Ovary (tissue), 3 donors: ENCODE measurements around the gene PNPLA5.

Experiments
- CTCF ChIP-seq, 3 donors: fragments of 450-650 bp in 2 of 3; fragments of 200-600 bp in 1 of 3; IDR thresholded peaks; one replicate each; pipeline versions ENCODE4 v1.5.1 to v1.8.0; 2016 to 2022; ENCODE audit warnings: antibody characterized with exemption in 3 of 3, mild to moderate bottlenecking in 1 of 3
- EP300 ChIP-seq: sonication (generic); formaldehyde crosslinking; IDR thresholded peaks from one replicate; pipeline ENCODE4 v1.6.1; 2017; ENCODE audit warnings: antibody characterized with exemption
- POLR2A ChIP-seq: fragments of 450-650 bp; IDR thresholded peaks from one replicate; pipeline ENCODE4 v1.6.1; 2017; ENCODE audit warnings: antibody characterized with exemption, mild to moderate bottlenecking, moderate library complexity
- donor health status: DM: no; HTN: no; CAD: no.

- TF ChIP-seq CTCF (IDR thresholded peaks at IDR 0.05) (no peak), POLR2A (no peak), EP300 (no peak)
Measured at GRCh38 chr22:43883012-43883661, 8.7 kb downstream of the PNPLA5 start.
